ENCODE measurements around the gene OSBPL5. TPM values are rescaled to one million over a fixed set of nuclear protein-coding genes. Genes with fewer than 3 reads are reported as not detected.

Gene OSBPL5
- total RNA-seq, 3 donors from 2014 or later: 2.7 to 5.0 (median 4.0) TPM

DNA sequence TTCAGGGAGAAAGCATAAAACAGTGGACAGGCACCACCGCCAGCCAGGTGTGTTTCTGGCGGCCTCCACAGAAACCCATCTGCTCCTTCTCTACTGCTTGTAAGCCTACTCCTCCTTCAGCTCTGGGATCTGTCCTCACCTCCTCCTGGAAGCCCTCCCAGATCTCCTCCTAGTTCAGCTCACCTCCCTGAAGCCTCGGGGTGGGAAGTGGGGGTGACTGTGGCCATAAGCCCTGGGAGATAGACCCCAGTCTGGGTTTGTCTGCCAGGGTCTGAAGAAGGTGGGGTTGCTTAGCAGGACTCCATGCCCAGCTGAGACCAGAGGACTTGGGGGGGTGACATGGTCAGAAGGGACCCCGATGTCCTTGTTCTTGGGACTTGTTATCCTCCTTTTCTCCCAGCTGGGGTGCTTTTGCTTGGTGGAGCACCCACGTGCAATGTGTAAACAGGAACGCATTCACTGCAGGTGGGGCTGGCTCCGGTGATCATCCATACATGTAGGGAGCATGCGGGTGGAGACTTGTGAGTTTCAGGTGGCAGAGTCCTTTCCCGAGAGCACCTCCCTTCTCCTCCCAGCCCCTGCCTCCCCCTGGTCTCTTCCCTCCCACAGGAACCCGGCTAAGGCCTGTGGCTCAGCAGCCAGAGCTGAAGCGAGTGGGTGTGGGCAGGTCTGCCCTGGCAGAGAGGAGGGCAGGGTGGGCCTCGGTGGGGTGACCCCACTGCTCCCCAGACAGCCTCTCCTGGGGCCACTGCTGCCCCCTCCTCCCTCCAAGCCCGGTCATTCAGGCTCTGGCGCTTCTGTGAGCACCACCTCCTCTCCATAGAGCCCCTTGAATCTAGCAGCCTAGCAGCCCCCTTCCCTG lies 27.6 kb upstream of the OSBPL5 start:
- H3K4me3 Mint-ChIP-seq: no peak overlapping the region
- DNase-seq: no peak

GRCh38 chr11:3191586-3192324 lies 26.6 kb upstream of the OSBPL5 start:
- H3K27me3 Mint-ChIP-seq (ENCODE audit: low read depth): peaks cover 4% of the 10 kb centered on the region
- no peaks in the 10 kb centered on the region for H3K4me1 Mint-ChIP-seq (ENCODE audit: low read depth)
- H3K36me3 Mint-ChIP-seq (ENCODE audit: insufficient read depth): no peaks in the 10 kb centered on the region
- H3K9me3 Mint-ChIP-seq: peaks cover 3% of the 10 kb centered on the region
- DNase-seq (no peak), ATAC-seq (no peak)
- no peak overlapping the region for H3K4me3 Mint-ChIP-seq

More for the DNA sequence above, 27.6 kb upstream of the OSBPL5 start:
- no peaks in the 10 kb centered on the region for H3K4me1 Mint-ChIP-seq (ENCODE audit: low read depth)
- ATAC-seq: no peak
- H3K36me3 Mint-ChIP-seq (ENCODE audit: insufficient read depth): no peaks in the 10 kb centered on the region
- peaks cover 2% of the 10 kb centered on the region for H3K27me3 Mint-ChIP-seq (ENCODE audit: low read depth)
- peaks cover 3% of the 10 kb centered on the region for H3K9me3 Mint-ChIP-seq

GRCh38 chr11:3190600-3190999 lies 25.5 kb upstream of the OSBPL5 start:
- DNase-seq (no peak), ATAC-seq (no peak)
- Mint-ChIP-seq H3K36me3 (ENCODE audit: insufficient read depth) (no peaks in the 10 kb centered on the region), H3K4me3 (no peak overlapping the region), H3K27me3 (ENCODE audit: low read depth) (peaks cover 4% of the 10 kb centered on the region), H3K4me1 (ENCODE audit: low read depth) (no peaks in the 10 kb centered on the region), H3K9me3 (peaks cover 3% of the 10 kb centered on the region)

- Mint-ChIP-seq H3K36me3 (ENCODE audit: insufficient read depth) (no peaks in the 10 kb centered on the region), H3K27me3 (ENCODE audit: low read depth) (peaks cover 4% of the 10 kb centered on the region), H3K4me3 (no peak overlapping the region), H3K9me3 (peaks cover 3% of the 10 kb centered on the region), H3K4me1 (ENCODE audit: low read depth) (no peaks in the 10 kb centered on the region)
- no peak for ATAC-seq
- no peak for DNase-seq
Measured at GRCh38 chr11:3189886-3190583, 24.9 kb upstream of the OSBPL5 start.

GRCh38 chr11:3189196-3189843 lies 24.2 kb upstream of the OSBPL5 start:
- H3K4me1 Mint-ChIP-seq (ENCODE audit: low read depth): no peaks in the 10 kb centered on the region
- no peak for ATAC-seq

DNA sequence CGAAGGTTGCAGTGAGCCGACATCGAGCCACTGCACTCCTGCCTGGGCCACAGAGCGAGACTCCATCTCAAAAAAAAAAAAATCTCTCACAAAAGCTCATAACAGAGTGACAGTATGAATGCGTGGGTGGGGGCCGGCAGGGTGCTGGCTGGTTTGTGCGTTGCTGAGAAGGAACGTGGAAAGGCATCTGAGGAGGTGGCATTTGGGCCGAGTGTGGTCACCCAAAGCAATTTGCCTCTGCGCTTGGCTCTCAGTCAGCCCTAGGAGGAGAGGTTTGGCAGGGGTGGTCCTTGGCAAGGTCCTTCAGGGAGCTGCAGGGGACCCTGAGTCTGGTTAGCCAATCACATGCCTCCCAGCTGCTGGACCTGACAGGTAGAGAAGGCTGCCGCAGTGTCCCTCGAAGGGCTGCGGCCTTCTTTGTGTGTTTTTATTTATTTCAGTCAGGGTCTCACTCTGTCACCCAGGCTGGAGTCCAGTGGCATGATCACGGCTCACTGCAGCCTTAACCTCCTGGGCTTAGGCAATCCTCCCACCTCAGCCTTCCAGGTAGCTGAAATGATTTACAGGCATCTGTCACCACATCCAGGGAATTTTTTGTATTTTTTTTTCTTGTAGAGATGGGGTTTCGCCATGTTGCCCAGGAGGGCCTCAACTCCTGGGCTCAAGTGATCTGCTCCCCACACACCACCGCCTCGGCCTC lies 23.5 kb upstream of the OSBPL5 start:
- DNase-seq: no peak
- no peak for ATAC-seq
- peaks cover 4% of the 10 kb centered on the region for H3K27me3 Mint-ChIP-seq (ENCODE audit: low read depth)
- no peaks in the 10 kb centered on the region for H3K4me1 Mint-ChIP-seq (ENCODE audit: low read depth)
- no peaks in the 10 kb centered on the region for H3K36me3 Mint-ChIP-seq (ENCODE audit: insufficient read depth)
- H3K4me3 Mint-ChIP-seq: no peak overlapping the region
- peaks cover 3% of the 10 kb centered on the region for H3K9me3 Mint-ChIP-seq

More at GRCh38 chr11:3189196-3189843, 24.2 kb upstream of the OSBPL5 start:
- Mint-ChIP-seq H3K9me3 (peaks cover 3% of the 10 kb centered on the region), H3K36me3 (ENCODE audit: insufficient read depth) (no peaks in the 10 kb centered on the region), H3K4me3 (no peak overlapping the region), H3K27me3 (ENCODE audit: low read depth) (peaks cover 4% of the 10 kb centered on the region)
- no peak for DNase-seq

GRCh38 chr11:3186166-3186953 lies 21.2 kb upstream of the OSBPL5 start:
- H3K36me3 Mint-ChIP-seq (ENCODE audit: insufficient read depth): no peaks in the 10 kb centered on the region
- H3K4me1 Mint-ChIP-seq (ENCODE audit: low read depth): no peaks in the 10 kb centered on the region

DNA sequence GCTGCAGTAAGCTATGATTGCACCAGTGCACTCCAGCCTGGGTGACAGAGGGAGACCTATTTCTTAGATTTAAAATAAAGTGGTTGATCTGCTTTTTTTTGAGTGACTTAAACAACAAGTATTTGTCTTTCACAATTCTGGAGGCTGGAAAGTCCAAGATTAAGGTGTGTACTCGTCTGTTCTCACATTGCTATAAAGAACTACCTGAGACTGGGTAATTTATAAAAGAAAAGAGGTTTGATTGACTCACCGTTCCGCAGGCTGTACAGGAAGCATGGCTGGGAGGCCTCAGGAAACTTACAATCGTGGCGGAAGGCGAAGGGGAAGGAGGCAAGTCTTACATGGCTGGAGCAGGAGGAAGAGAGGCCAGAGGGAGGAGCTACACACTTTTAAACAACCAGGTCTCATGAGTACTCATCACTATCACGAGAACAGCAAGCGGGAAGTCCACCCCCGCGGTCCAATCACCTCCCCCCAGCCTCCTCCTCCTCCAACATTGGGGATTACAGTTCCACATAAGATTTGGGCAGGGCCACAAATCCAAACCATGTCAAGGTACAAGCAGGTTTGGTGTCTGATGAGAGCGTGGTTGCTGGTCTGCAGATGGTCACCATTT lies 19.7 kb upstream of the OSBPL5 start:
- ATAC-seq (no peak), DNase-seq (no peak)
- H3K36me3 Mint-ChIP-seq (ENCODE audit: insufficient read depth): no peaks in the 10 kb centered on the region
- no peaks in the 10 kb centered on the region for H3K4me1 Mint-ChIP-seq (ENCODE audit: low read depth)
- H3K4me3 Mint-ChIP-seq: no peak overlapping the region
- H3K9me3 Mint-ChIP-seq: peaks cover under 1% of the 10 kb centered on the region
- H3K27me3 Mint-ChIP-seq (ENCODE audit: low read depth): peaks cover 2% of the 10 kb centered on the region

More at GRCh38 chr11:3186166-3186953, 21.2 kb upstream of the OSBPL5 start:
- Mint-ChIP-seq H3K4me3 (no peak overlapping the region), H3K27me3 (ENCODE audit: low read depth) (peaks cover 2% of the 10 kb centered on the region), H3K9me3 (peaks cover 3% of the 10 kb centered on the region)
- ATAC-seq (no peak), DNase-seq (no peak)

DNA sequence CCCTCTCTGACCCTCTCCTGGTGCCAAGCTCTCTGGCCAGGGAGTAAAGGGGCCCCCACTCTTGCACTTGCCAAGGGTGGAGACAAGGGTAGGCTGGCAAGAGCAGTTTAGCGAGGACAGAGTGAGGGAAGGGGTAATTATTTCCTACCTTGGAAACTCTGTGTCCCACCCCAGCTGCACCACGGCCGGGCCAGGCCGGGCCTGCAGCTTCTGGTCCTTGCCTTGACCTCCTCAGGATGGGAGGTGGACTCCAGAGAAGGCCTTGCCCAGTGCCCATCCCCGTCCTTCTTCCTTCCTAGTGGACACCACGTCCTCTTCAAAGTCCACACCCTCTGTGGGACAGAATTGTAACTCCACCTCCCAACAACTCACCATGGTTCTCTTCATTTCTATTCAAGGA lies 18.4 kb upstream of the OSBPL5 start:
- no peaks in the 10 kb centered on the region for H3K9me3 Mint-ChIP-seq
- no peaks in the 10 kb centered on the region for H3K4me1 Mint-ChIP-seq (ENCODE audit: low read depth)
- H3K4me3 Mint-ChIP-seq: no peak overlapping the region
- ATAC-seq: no peak
- no peaks in the 10 kb centered on the region for H3K36me3 Mint-ChIP-seq (ENCODE audit: insufficient read depth)
- no peak for DNase-seq
- peaks cover 2% of the 10 kb centered on the region for H3K27me3 Mint-ChIP-seq (ENCODE audit: low read depth)

GRCh38 chr11:3182462-3182852 lies 17.3 kb upstream of the OSBPL5 start:
- Mint-ChIP-seq H3K4me3 (no peak overlapping the region), H3K36me3 (ENCODE audit: insufficient read depth) (no peaks in the 10 kb centered on the region), H3K27me3 (ENCODE audit: low read depth) (peaks cover under 1% of the 10 kb centered on the region), H3K9me3 (no peaks in the 10 kb centered on the region), H3K4me1 (ENCODE audit: low read depth) (no peaks in the 10 kb centered on the region)
- ATAC-seq (no peak), DNase-seq (no peak)

DNA sequence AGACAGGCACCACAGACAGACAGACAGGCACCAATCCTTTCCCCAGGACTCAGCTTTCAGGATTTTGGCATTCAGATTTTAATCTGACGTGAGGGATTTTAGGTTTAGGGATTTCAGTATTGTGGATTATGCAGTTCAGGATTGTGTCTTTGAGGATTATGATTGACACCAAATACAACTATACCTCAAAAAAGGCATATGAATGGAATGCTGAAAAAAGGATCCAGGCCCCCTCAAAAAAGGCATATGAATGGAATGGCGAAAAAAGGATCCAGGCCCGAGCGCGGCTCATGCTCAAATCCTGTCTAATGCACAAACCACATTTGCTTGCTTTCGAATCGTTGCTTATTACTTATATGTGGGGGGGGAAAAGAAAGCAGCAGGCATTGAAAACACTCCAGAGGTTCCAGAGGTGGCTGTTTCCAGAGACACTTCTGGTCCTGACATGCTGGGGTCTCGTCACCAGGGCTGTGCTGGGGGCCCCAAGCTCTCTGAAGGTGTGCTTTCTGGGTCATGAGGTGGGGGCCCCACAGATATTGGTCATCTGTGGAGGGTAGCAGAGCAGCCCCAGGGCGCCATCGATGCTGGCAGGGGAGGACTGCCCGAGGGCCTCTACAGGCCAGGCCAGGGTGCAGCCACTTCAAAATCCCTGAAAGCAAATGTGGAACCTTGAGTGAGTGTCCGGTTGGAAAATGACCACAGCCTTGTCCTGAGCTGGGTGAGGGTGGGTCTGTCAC lies 16.8 kb upstream of the OSBPL5 start:
- no peaks in the 10 kb centered on the region for H3K4me1 Mint-ChIP-seq (ENCODE audit: low read depth)
- peaks cover under 1% of the 10 kb centered on the region for H3K27me3 Mint-ChIP-seq (ENCODE audit: low read depth)
- DNase-seq: no peak
- ATAC-seq: no peak
- no peak overlapping the region for H3K4me3 Mint-ChIP-seq
- no peaks in the 10 kb centered on the region for H3K9me3 Mint-ChIP-seq
- no peaks in the 10 kb centered on the region for H3K36me3 Mint-ChIP-seq (ENCODE audit: insufficient read depth)

GRCh38 chr11:3180869-3181268 lies 15.8 kb upstream of the OSBPL5 start:
- DNase-seq: no peak
- peaks cover 3% of the 10 kb centered on the region for H3K9me3 Mint-ChIP-seq
- peaks cover 2% of the 10 kb centered on the region for H3K27me3 Mint-ChIP-seq (ENCODE audit: low read depth)
- no peaks in the 10 kb centered on the region for H3K36me3 Mint-ChIP-seq (ENCODE audit: insufficient read depth)
- ATAC-seq: no peak
- H3K4me3 Mint-ChIP-seq: no peak overlapping the region
- no peaks in the 10 kb centered on the region for H3K4me1 Mint-ChIP-seq (ENCODE audit: low read depth)

Data from activated T-cell treated with anti-CD3 and anti-CD28 coated beads, Interleukin-2, amount 50 U/mL, for 4 hours (primary cell).